Keratinocyte (primary cell): Measurements from ENCODE around the gene FRZB. TPM values are rescaled to one million over a fixed set of nuclear protein-coding genes. Genes with fewer than 3 reads are reported as not detected.

ENCODE experiments used
- DNase-seq: peaks from one replicate; pipeline ENCODE4 v3.0.0-alpha.2; 2011; ENCODE audit warnings: low read depth, missing footprints, low spot score
- FAIRE-seq: peaks from 2 replicates; lab custom pipeline; 2011; peaks lifted over from hg19 to GRCh38; lab: Jason Lieb, UNC
- H2AFZ ChIP-seq: 2 replicates; pipeline ENCODE4 v1.6.0; 2012; ENCODE audit warnings: low read length, control low read depth, inconsistent platforms; ENCODE audit not compliant: control insufficient read depth
- H3K27ac ChIP-seq: 2 replicates; pipeline ENCODE4 v1.5.1; 2011; ENCODE audit warnings: low read length; ENCODE audit not compliant: control insufficient read depth, insufficient read depth
- H3K27me3 ChIP-seq: 3 replicates; pipeline ENCODE4 v1.6.0; 2011; ENCODE audit warnings: low read length; ENCODE audit not compliant: control insufficient read depth, insufficient read depth; ENCODE audit errors: extremely low read depth
- H3K36me3 ChIP-seq, 2 experiments: 2 replicates in 1 of 2; 3 replicates in 1 of 2; pipeline ENCODE4 v1.5.1; 2011; ENCODE audit warnings: low read length in 2 of 2, mild to moderate bottlenecking in 1 of 2; ENCODE audit not compliant: control insufficient read depth in 2 of 2, insufficient read depth in 2 of 2; ENCODE audit errors: extremely low read depth in 1 of 2
- H3K4me1 ChIP-seq: 3 replicates; pipeline ENCODE4 v1.5.1; 2011; ENCODE audit warnings: low read length; ENCODE audit not compliant: control insufficient read depth, insufficient read depth; ENCODE audit errors: extremely low read depth
- H3K4me2 ChIP-seq: 3 replicates; pipeline ENCODE4 v1.6.0; 2011; ENCODE audit warnings: low read depth, low read length; ENCODE audit not compliant: control insufficient read depth, insufficient read depth; ENCODE audit errors: extremely low read depth
- H3K4me3 ChIP-seq, 3 experiments: fragments of 200-600 bp in 1 of 3; sonication (generic) in 1 of 3; 2 replicates in 2 of 3; 3 replicates in 1 of 3; pipeline ENCODE4 v1.5.1; 2011 to 2016; ENCODE audit warnings: low read length in 3 of 3, mild to moderate bottlenecking in 3 of 3, control low read depth in 2 of 3, inconsistent platforms in 1 of 3, low read depth in 1 of 3, mixed read lengths in 1 of 3, mixed run types in 1 of 3, moderate library complexity in 1 of 3; ENCODE audit not compliant: control insufficient read depth in 2 of 3, insufficient read depth in 2 of 3; ENCODE audit errors: extremely low read depth in 1 of 3
- H3K79me2 ChIP-seq: 2 replicates; pipeline ENCODE4 v1.6.0; 2012; ENCODE audit warnings: low read length; ENCODE audit not compliant: control insufficient read depth, insufficient read depth
- H3K9ac ChIP-seq: 3 replicates; pipeline ENCODE4 v1.6.0; 2011; ENCODE audit warnings: low read length; ENCODE audit not compliant: control insufficient read depth, insufficient read depth; ENCODE audit errors: extremely low read depth
- H3K9me1 ChIP-seq: 3 replicates; pipeline ENCODE4 v1.6.0; 2011; ENCODE audit warnings: low read length; ENCODE audit not compliant: control insufficient read depth, insufficient read depth; ENCODE audit errors: extremely low read depth
- H3K9me3 ChIP-seq: 2 replicates; pipeline ENCODE4 v1.5.1; 2012; ENCODE audit warnings: low read depth, low read length; ENCODE audit not compliant: control insufficient read depth
- H4K20me1 ChIP-seq: 3 replicates; pipeline ENCODE4 v1.6.0; 2011; ENCODE audit warnings: low read length; ENCODE audit not compliant: control insufficient read depth, insufficient read depth; ENCODE audit errors: extremely low read depth
- EZH2 ChIP-seq: IDR thresholded peaks from one replicate; pipeline ENCODE4 v1.6.1; 2012; ENCODE audit warnings: inconsistent platforms, mild to moderate bottlenecking, low read length, moderate library complexity
- dilution Hi-C: fragments of 300-500 bp; cut with MboI; formaldehyde crosslinking; loops from one replicate; pipeline ENCODE4 v1.7.0; 2020; ENCODE audit warnings: low sequenced_read_pairs; ENCODE audit not compliant: extremely low pct_ligation_motif_present
- polyA plus RNA-seq, 5 experiments: library from polyadenylated mRNA; depleted of rRNA in 3 of 5; stranded (reverse) in 3 of 5; stranded (forward) in 1 of 5; unstranded in 1 of 5; fragments of >200 nt; gene quantifications; 1 replicate in 1 of 5; 2 replicates in 3 of 5; 3 replicates in 1 of 5; pipeline versions ENCODE4 v1.2.1 to v1.2.3, GENCODE V29; 2011 to 2012; ENCODE audit warnings: missing spikeins in 2 of 5, low read depth in 1 of 5, low replicate concordance in 1 of 5
- TF ChIP-seq, protein P1 (sequence below), 3 experiments: IDR thresholded peaks in 1 of 3; conservative IDR thresholded peaks in 1 of 3; optimal IDR thresholded peaks in 1 of 3; 2 replicates in 2 of 3; 3 replicates in 1 of 3; pipeline versions ENCODE3 to v1.5.1; 2011; ENCODE audit warnings: low read length in 3 of 3, mild to moderate bottlenecking in 3 of 3, moderate library complexity in 2 of 3, control low read depth in 1 of 3, inconsistent platforms in 1 of 3; ENCODE audit not compliant: insufficient read depth in 2 of 3; ENCODE audit errors: extremely low read depth in 1 of 3

FRZB gene
- polyA plus RNA-seq, 1 donor (not counting 4 experiments of a cell fraction or from before 2014, with no cell fraction given) = 0.05 TPM

DNA sequence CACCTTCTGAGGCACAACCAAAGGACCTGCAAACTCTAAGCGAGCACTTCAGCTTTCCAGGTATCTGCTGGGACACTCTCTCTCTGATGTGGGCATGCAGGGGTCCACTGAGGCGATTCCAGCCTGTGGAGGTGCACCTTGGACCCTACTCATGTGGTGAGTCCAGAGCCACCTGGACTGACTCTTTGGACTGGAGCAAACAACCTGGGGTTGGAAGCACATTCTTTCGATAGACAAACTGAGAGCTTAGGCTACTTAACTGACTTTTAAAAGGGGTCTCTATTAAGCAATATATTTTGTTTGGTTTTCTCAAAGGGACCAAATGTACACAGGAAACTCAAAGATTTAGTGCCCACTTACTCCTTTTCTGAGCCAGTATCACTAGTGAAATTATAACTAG lies 51.6 kb downstream of the FRZB start:
- H3K36me3 ChIP-seq = no peaks in the 10 kb centered on the region
- peaks cover 4% of the 10 kb centered on the region for H3K27me3 ChIP-seq
- TF ChIP-seq EZH2 = no peak
- TF ChIP-seq, protein P1, sequence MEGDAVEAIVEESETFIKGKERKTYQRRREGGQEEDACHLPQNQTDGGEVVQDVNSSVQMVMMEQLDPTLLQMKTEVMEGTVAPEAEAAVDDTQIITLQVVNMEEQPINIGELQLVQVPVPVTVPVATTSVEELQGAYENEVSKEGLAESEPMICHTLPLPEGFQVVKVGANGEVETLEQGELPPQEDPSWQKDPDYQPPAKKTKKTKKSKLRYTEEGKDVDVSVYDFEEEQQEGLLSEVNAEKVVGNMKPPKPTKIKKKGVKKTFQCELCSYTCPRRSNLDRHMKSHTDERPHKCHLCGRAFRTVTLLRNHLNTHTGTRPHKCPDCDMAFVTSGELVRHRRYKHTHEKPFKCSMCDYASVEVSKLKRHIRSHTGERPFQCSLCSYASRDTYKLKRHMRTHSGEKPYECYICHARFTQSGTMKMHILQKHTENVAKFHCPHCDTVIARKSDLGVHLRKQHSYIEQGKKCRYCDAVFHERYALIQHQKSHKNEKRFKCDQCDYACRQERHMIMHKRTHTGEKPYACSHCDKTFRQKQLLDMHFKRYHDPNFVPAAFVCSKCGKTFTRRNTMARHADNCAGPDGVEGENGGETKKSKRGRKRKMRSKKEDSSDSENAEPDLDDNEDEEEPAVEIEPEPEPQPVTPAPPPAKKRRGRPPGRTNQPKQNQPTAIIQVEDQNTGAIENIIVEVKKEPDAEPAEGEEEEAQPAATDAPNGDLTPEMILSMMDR (optimal IDR thresholded peaks at IDR 0.05 in 1 of 3, IDR thresholded peaks at IDR 0.05 in 1 of 3, conservative IDR thresholded peaks at IDR 0.05 in 1 of 3; ENCODE audit: extremely low read depth in 1 of 3, insufficient read depth in 2 of 3, low read length in 3 of 3) = no peak
- no peak overlapping the region for H2AFZ ChIP-seq
- H3K79me2 ChIP-seq = no peaks in the 10 kb centered on the region
- H3K9me1 ChIP-seq = no peaks in the 10 kb centered on the region
- no peaks in the 10 kb centered on the region for H4K20me1 ChIP-seq
- no peak overlapping the region for H3K4me2 ChIP-seq
- DNase-seq (no peak), FAIRE-seq (no peak)
- dilution Hi-C loops = no loop called here
- H3K9me3 ChIP-seq = no peaks in the 10 kb centered on the region
- H3K27ac ChIP-seq = no peak overlapping the region
- no peak overlapping the region for H3K9ac ChIP-seq
- no peak overlapping the region for H3K4me3 ChIP-seq
- H3K4me1 ChIP-seq = no peaks in the 10 kb centered on the region

DNA sequence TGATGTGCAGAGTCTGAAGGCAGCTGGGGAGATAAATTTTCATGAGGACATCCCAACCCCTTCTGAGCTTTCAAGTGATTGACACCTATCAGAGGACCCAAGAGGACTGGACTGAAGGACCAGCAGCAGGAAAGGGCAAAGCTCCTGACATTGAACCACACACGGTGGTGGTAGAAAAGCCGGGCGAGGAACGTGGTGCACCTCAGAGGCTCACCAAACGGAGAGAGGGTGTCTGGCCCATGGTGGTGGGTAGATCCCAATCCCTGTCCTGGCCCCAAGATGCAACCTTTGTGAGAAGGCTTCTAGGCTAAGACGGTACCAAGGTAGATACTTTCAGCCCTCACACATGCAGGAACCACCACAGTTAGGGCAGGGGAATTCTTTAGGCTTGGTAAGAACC lies 52.1 kb downstream of the FRZB start:
- Histone ChIP-seq H3K79me2 (no peaks in the 10 kb centered on the region), H3K9me3 (no peaks in the 10 kb centered on the region), H3K4me1 (no peaks in the 10 kb centered on the region), H3K9me1 (no peaks in the 10 kb centered on the region), H3K27ac (no peak overlapping the region), H3K27me3 (peaks cover 4% of the 10 kb centered on the region), H2AFZ (no peak overlapping the region), H3K9ac (no peak overlapping the region), H4K20me1 (no peaks in the 10 kb centered on the region), H3K36me3 (no peaks in the 10 kb centered on the region), H3K4me2 (no peak overlapping the region), H3K4me3 (no peak overlapping the region)
- DNase-seq (no peak), FAIRE-seq (no peak)
- dilution Hi-C loops = no loop called here
- no peak for TF ChIP-seq EZH2

DNA sequence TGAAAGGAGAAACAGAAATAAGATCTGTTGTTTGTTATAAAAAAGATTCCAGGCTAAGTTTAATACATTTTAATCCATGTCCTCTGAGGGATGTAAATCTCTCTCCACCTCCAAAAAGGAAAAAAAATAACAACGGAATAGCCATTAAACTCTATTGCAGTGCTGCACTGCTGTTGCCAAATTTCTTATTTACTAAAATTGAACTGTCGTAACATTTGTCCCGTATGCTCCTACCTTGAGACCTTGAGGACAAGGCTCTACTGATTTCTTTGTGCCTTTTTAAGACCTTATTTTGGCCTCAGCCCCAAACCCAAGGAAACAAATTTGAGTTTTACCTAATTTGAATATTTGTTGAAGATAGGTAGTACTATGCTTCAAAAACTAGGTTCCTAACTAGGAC lies 56.4 kb downstream of the FRZB start:
- Histone ChIP-seq H3K79me2 (no peaks in the 10 kb centered on the region), H3K9me3 (no peaks in the 10 kb centered on the region), H3K36me3 (no peaks in the 10 kb centered on the region), H3K27ac (no peak overlapping the region), H3K9ac (no peak overlapping the region), H3K27me3 (peaks cover 6% of the 10 kb centered on the region), H3K4me3 (no peak overlapping the region), H3K4me2 (no peak overlapping the region), H3K4me1 (no peaks in the 10 kb centered on the region), H2AFZ (no peak overlapping the region), H3K9me1 (no peaks in the 10 kb centered on the region), H4K20me1 (no peaks in the 10 kb centered on the region)
- no peak for TF ChIP-seq EZH2
- TF ChIP-seq, protein P1 (optimal IDR thresholded peaks at IDR 0.05 in 1 of 3, IDR thresholded peaks at IDR 0.05 in 1 of 3, conservative IDR thresholded peaks at IDR 0.05 in 1 of 3; ENCODE audit: extremely low read depth in 1 of 3, insufficient read depth in 2 of 3, low read length in 3 of 3) = no peak
- DNase-seq (no peak), FAIRE-seq (no peak)
- dilution Hi-C loops = no loop called here
